Heart right ventricle (tissue), 16 donors: ENCODE measurements around the gene LRRC32. TPM values are rescaled to one million over a fixed set of nuclear protein-coding genes. Genes with fewer than 3 reads are reported as not detected.

ENCODE experiments used
- ATAC-seq, 8 donors: fragments of 200-7000 bp; cut with Tn5 transposase; one replicate each; pipeline ENCODE4 v1.9.1; 2020; ENCODE audit warnings: mild to moderate bottlenecking in 8 of 8, moderate library complexity in 8 of 8, moderate number of reproducible peaks in 1 of 8
- DNase-seq, 2 donors: peaks; one replicate each; pipeline ENCODE4 v3.0.0-alpha.2; 2020
- H3K27ac ChIP-seq, 10 donors: fragments of 200-600 bp; sonication (generic) in 2 of 10; one replicate each; pipeline versions ENCODE4 v1.5.0 to v1.8.0; 2020 to 2022; ENCODE audit warnings: mild to moderate bottlenecking in 3 of 10
- H3K27me3 ChIP-seq, 7 donors: fragments of 200-600 bp; one replicate each; pipeline ENCODE4 v1.8.0; 2021 to 2022; ENCODE audit warnings: mild to moderate bottlenecking in 2 of 7
- H3K36me3 ChIP-seq, 9 donors: fragments of 200-600 bp; sonication (generic) in 1 of 9; one replicate each; pipeline versions ENCODE4 v1.5.0 to v1.8.0; 2020 to 2022; ENCODE audit warnings: mild to moderate bottlenecking in 2 of 9
- H3K4me1 ChIP-seq, 9 donors: fragments of 200-600 bp; sonication (generic) in 1 of 9; one replicate each; pipeline versions ENCODE4 v1.5.0 to v1.8.0; 2020 to 2022; ENCODE audit warnings: mild to moderate bottlenecking in 4 of 9
- H3K4me3 ChIP-seq, 10 donors: fragments of 200-600 bp; sonication (generic) in 2 of 10; one replicate each; pipeline versions ENCODE4 v1.5.0 to v1.8.0; 2020 to 2022; ENCODE audit warnings: mild to moderate bottlenecking in 7 of 10, moderate library complexity in 2 of 10
- H3K9me3 ChIP-seq, 11 donors: fragments of 200-600 bp in 10 of 11; sonication (generic) in 2 of 11; one replicate each; pipeline versions ENCODE4 v1.5.0 to v1.8.0; 2013 to 2022; ENCODE audit warnings: mild to moderate bottlenecking in 2 of 11, control low read depth in 1 of 11, moderate library complexity in 1 of 11
- CTCF ChIP-seq, 9 donors: fragments of 200-600 bp; sonication (generic) in 2 of 9; IDR thresholded peaks; one replicate each; pipeline versions ENCODE4 v1.5.0 to v1.8.0; 2021 to 2022; ENCODE audit warnings: antibody characterized with exemption in 9 of 9, mild to moderate bottlenecking in 5 of 9, moderate library complexity in 1 of 9
- WGBS, 2 donors: extraction: QIAGEN DNeasy Blood & Tissue Kit; methylation state at CpG; one replicate each; pipeline ENCODE4 v1.1.7; 2013; ENCODE audit warnings: inconsistent platforms in 1 of 2; 5-methylcytosine and 5-hydroxymethylcytosine counted together
- intact Hi-C, 10 donors: fragments of 100-400 bp; cut with DNase I; formaldehyde crosslinking; loops; one replicate each; pipeline versions ENCODE4 v1.11.1 to v1.14.2; 2022
- polyA plus RNA-seq, 2 donors: library from polyadenylated mRNA; stranded (reverse); fragments of 200-250 nt; gene quantifications; one replicate each; pipeline ENCODE4 v1.2.3, GENCODE V29; 2013
- total RNA-seq, 10 donors: library from RNA; stranded (reverse); fragmentation: NEBNext Ultra II Directional in 3 of 10; extraction: Animal tissue kit (Norgen Biotek cat#: 25700) in 3 of 10; gene quantifications; one replicate each; pipeline versions ENCODE4 v1.2.1 to v1.2.4, GENCODE V29; 2021 to 2023
- donor health status: Arrhythmogenic right ventricular cardiomyopathy.
- donor health status: ischemic (EF 13 %, LVEDD 7.1; RV severe dilation, severe dysfunction).
- donor health status: healthy with polysubstance abuse.
- donor health status: DM: no; HTN: yes; CAD: no.
- donor health status: DM: no; HTN: no; CAD: no.
- donor health status: ischemic (EF 25% LVEDD 6.9; RV normal size, moderate dysfunction).
- donor health status: ischemic (EF 25% LVEDD 5.7; RV mildly dilated, moderate dysfunction).
- donor health status: healthy.
- donor health status: DM: yes; HTN: yes; CAD: no.
- donor health status: Ischemic cardiomyopathy.
- donor health status: ischemic (EF 35%, LVEDD 5.7; RV mildly dilated, moderate dysfunction).
- donor health status: nonischemic (EF 11% LVEDD 7.7; RV severe dilation, severe dysfunction).
- donor health status: DM: yes; HTN: yes; CAD: no.
- donor health status: PGD.
- donor health status: ischemic (EF 29% LVEDD 5.4; RV normal size, mild dysfunction).
- donor health status: nonischemic (EF 23%, LVEDD 6.1; RV moderate dilation, normal function).

Gene LRRC32
- total and polyA plus RNA-seq, 12 donors: 16.7 to 215 (median 43.7) TPM

- peaks cover 8 to 84% (median 53%) of the 10 kb centered on the region in 9 donors for H3K4me1 ChIP-seq
- DNase-seq: no peak
- peaks cover 0 to 87% (median 7%) of the 10 kb centered on the region in 9 donors for H3K36me3 ChIP-seq
- no peaks in the 10 kb centered on the region for H3K9me3 ChIP-seq
- ATAC-seq: peak in 1 of 8 donors; percentile 11
- H3K27me3 ChIP-seq: no peaks in the 10 kb centered on the region
- TF ChIP-seq CTCF (IDR thresholded peaks at IDR 0.05): no peak
- H3K4me3 ChIP-seq: no peak overlapping the region
- 92 to 93% methylated on average over 34 of the region's 34 CpGs for WGBS, 2 donors
- H3K27ac ChIP-seq: no peak overlapping the region
- intact Hi-C loops: loop anchor here in 1 of 10 donors (1.0 kb wide), 1 partner anchor 34 kb away; no protein-coding TSS in a partner anchor
Measured at GRCh38 chr11:76660533-76661305, 9.8 kb downstream of the LRRC32 start.

- H3K27me3 ChIP-seq: no peaks in the 10 kb centered on the region
- DNase-seq (no peak), ATAC-seq (no peak)
- peaks cover 6 to 84% (median 54%) of the 10 kb centered on the region in 9 donors for H3K4me1 ChIP-seq
- peak overlapping the region in 2 of 10 donors; percentile 16 to 25 for H3K27ac ChIP-seq
- peaks cover 0 to 80% (median 7%) of the 10 kb centered on the region in 9 donors for H3K36me3 ChIP-seq
- 90 to 93% methylated on average over 28 of the region's 28 CpGs for WGBS, 2 donors
- TF ChIP-seq CTCF (IDR thresholded peaks at IDR 0.05): no peak
- intact Hi-C loops: loop anchor here in 1 of 10 donors (1.0 kb wide), 1 partner anchor 34 kb away; no protein-coding TSS in a partner anchor
- no peaks in the 10 kb centered on the region for H3K9me3 ChIP-seq
- H3K4me3 ChIP-seq: no peak overlapping the region
Measured at GRCh38 chr11:76659672-76660532, 10.6 kb downstream of the LRRC32 start.

- 85 to 92% methylated on average over 25 of the region's 25 CpGs for WGBS, 2 donors
- Histone ChIP-seq H3K4me3 (no peak overlapping the region), H3K36me3 (peaks cover 0 to 75% (median 6%) of the 10 kb centered on the region in 9 donors), H3K4me1 (peaks cover 6 to 84% (median 52%) of the 10 kb centered on the region in 9 donors), H3K9me3 (no peaks in the 10 kb centered on the region), H3K27me3 (no peaks in the 10 kb centered on the region), H3K27ac (peak overlapping the region in 2 of 10 donors; percentile 15 to 25)
- no peak for ATAC-seq
- DNase-seq: no peak
- intact Hi-C loops: no loop called here
- TF ChIP-seq CTCF (IDR thresholded peaks at IDR 0.05): no peak
Measured at GRCh38 chr11:76658651-76659650, 11.6 kb downstream of the LRRC32 start.
